KOPT-K1 (cell line): ENCODE measurements around the gene ADGRF1.

Experiments
- H3K27ac ChIP-seq: fragments of 200-600 bp; sonication (generic); 2 replicates; pipeline ENCODE4 v1.5.1; 2016; ENCODE audit warnings: antibody characterized with exemption, mild to moderate bottlenecking, low read depth, low read length; ENCODE audit not compliant: poor library complexity, severe bottlenecking
- H3K36me3 ChIP-seq: fragments of 200-600 bp; sonication (generic); 2 replicates; pipeline ENCODE4 v1.5.1; 2017; ENCODE audit warnings: antibody characterized with exemption, mild to moderate bottlenecking, low read length, moderate library complexity; ENCODE audit not compliant: insufficient read depth
- H3K9me3 ChIP-seq: fragments of 200-600 bp; sonication (generic); 2 replicates; pipeline ENCODE4 v1.5.1; 2017; ENCODE audit warnings: antibody characterized with exemption, low read length, mild to moderate bottlenecking; ENCODE audit not compliant: insufficient read depth, poor library complexity, severe bottlenecking

The ADGRF1 gene

GRCh38 chr6:46956409-46956808, 85.7 kb downstream of the ADGRF1 start:
- no peak overlapping the region for H3K27ac ChIP-seq
- H3K9me3 ChIP-seq, result no peaks in the 10 kb centered on the region
- no peaks in the 10 kb centered on the region for H3K36me3 ChIP-seq

GRCh38 chr6:46954837-46955451, 87.2 kb downstream of the ADGRF1 start:
- Histone ChIP-seq H3K9me3 (no peaks in the 10 kb centered on the region), H3K36me3 (no peaks in the 10 kb centered on the region), H3K27ac (no peak overlapping the region)

- Histone ChIP-seq H3K27ac (no peak overlapping the region), H3K9me3 (no peaks in the 10 kb centered on the region), H3K36me3 (no peaks in the 10 kb centered on the region)
Observed at GRCh38 chr6:46953921-46954320, 88.2 kb downstream of the ADGRF1 start.

- Histone ChIP-seq H3K36me3 (no peaks in the 10 kb centered on the region), H3K27ac (no peak overlapping the region), H3K9me3 (no peaks in the 10 kb centered on the region)
Observed at GRCh38 chr6:46949632-46950280, 92.4 kb downstream of the ADGRF1 start.

- no peaks in the 10 kb centered on the region for H3K9me3 ChIP-seq
- H3K27ac ChIP-seq, result no peak overlapping the region
- no peaks in the 10 kb centered on the region for H3K36me3 ChIP-seq
Observed at GRCh38 chr6:46948699-46949098, 93.4 kb downstream of the ADGRF1 start.
